Measurements from ENCODE around the gene TMOD1.

Gene TMOD1

DNA sequence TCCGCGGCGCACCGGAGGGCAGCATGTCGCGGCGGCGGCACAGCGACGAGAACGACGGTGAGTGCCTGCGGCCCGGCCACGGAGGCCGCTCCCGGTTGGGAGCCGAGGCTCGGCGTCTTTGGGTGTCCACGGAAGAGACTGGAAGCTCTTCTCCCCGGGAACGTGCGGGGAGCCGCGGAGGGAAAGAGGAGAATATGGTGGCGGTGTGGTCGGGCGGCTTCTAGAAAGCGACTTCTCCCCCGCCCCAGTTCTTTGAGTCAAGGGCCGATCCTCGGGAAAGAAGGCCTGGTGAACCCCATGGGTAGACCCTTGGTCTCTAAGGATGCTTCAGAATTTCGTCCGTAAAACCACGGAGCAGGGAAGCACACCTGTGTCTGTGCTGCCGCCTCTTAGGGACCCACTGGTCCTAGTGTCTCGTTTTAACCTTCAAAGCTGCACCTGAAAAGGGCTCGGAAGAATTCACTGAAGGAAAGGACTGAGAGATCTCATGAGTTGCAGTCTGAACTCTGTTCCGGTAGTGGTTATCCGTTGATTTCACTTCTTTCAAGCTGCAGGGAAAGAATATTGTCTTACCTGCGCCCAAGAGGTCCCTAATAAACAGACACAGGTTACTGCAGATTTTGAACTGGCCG lies 132.5 kb downstream of the TMOD1 start:
- intact Hi-C loops (cut with DNase I) = loop anchor here (10.0 kb wide), 2 partner anchors 61 to 281 kb away; partner anchors contain the start of gene XPA
- DNase-seq = peak in 1 of 42 donors; percentile 4

GRCh38 chr9:97635026-97635425 lies 133.6 kb downstream of the TMOD1 start:
- intact Hi-C loops (cut with DNase I) = loop anchor here (10.0 kb wide), 2 partner anchors 60 to 280 kb away; partner anchors contain the start of gene XPA
- no peak for DNase-seq

DNA sequence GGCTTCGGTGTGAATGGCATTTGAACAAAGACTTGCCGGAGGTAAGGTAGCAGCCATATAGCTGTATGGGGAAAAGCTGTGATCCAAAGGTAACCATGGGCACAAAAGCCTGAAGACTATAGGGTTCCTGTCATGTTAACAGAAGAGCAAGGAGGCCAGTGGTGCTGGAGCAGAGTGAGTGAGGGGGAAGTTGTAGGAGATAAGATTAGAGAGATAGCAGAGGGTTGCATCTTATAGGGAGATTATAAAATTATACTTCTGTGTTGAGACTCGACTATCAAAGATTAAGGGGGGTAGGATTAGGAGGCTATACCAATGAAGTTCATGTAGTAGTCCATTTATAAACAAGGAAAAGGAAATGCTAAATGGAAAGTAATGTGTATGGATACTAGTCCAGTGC lies 135.4 kb downstream of the TMOD1 start:
- intact Hi-C loops (cut with DNase I) = loop anchor here (10.0 kb wide), 2 partner anchors 58 to 278 kb away; partner anchors contain the start of gene XPA
- DNase-seq = no peak

GRCh38 chr9:97638666-97639065 lies 137.2 kb downstream of the TMOD1 start:
- DNase-seq = no peak
- intact Hi-C loops (cut with DNase I) = loop anchor here (10.0 kb wide), 2 partner anchors 56 to 276 kb away; partner anchors contain the start of gene XPA

- intact Hi-C loops (cut with DNase I) = no loop called here
- no peak for DNase-seq
Observed at GRCh38 chr9:97640325-97640724, 138.9 kb downstream of the TMOD1 start.

- intact Hi-C loops (cut with DNase I) = no loop called here
- no peak for DNase-seq
Observed at GRCh38 chr9:97645720-97646119, 144.3 kb downstream of the TMOD1 start.

- intact Hi-C loops (cut with DNase I) = no loop called here
- no peak for DNase-seq
Observed at GRCh38 chr9:97647996-97648395, 146.5 kb downstream of the TMOD1 start.

Measured in head of caudate nucleus (tissue), 42 donors.